GM19035 (cell line): ENCODE measurements around the gene KRTAP5-10.
"Not testable (repeated sequence)": the region's sequence is repeated elsewhere in the genome, so short reads cannot be mapped to it uniquely, and the experiment has no call there.

Experiments
- ATAC-seq: cut with Tn5 transposase; IDR thresholded peaks from one replicate; pipeline ENCODE4 v1.9.1; 2021; ENCODE audit not compliant: unreplicated experiment

The KRTAP5-10 gene

DNA sequence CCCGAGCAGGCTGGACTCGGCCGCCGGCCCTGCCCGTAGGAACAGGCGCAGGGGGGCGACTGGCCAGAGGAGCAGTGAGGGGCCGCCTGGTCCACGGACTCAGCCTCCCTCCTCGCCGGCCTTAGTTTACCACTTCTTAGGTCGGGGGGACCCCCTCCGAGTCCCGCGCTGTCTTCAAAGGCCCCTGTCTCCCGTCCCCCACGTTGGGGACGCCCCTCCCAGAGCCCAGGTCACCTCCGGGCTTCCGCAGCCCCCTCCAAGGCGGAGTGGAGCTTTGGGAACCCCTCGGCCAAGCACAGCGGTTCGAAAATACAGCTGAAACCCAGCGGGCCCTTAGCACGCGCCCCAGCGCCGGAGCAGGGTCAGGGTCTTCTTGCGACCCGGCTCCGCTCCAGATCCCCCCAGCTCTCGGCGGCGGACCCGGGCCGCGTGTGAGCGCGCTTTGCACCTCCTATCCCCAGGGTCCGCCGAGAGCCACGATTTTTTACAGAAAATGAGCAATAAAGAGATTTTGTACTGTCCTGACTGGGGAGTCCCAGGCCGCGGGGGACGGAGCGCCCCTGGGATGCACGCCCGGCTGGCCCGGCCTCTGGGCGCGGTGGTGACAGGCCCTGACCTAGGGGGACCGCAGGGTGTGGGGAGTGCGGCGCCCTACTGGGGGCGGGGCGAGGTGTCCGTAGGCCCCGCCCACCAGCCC, 42.3 kb downstream of the KRTAP5-10 start:
- ATAC-seq: not testable (repeated sequence)

GRCh38 chr11:71608272-71608671, 42.9 kb downstream of the KRTAP5-10 start:
- not testable (repeated sequence) for ATAC-seq

- ATAC-seq: not testable (repeated sequence)
Observed at GRCh38 chr11:71611218-71611910, 46.0 kb downstream of the KRTAP5-10 start.

GRCh38 chr11:71613931-71614330, 48.6 kb downstream of the KRTAP5-10 start:
- not testable (repeated sequence) for ATAC-seq

GRCh38 chr11:71614366-71614917, 49.1 kb downstream of the KRTAP5-10 start:
- ATAC-seq: not testable (repeated sequence)

DNA sequence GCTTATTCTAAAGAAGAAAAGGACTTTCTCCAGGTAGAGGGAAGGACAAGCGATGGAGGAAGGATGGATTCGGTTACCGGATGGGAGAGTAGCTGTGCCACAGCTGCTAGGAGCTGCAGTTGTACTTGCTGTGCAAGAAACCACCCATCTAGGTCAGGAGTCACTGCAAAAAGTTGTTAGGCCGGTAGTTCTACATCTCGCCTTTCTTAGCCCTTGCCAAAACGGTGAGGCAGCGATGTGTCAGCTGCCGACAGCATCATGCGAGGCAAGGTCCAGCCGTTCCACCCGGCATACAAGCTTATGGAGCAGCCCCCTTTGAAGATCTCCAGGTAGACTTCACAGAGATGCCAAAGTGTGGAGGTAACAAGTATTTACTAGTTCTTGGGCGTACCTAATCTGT, 49.6 kb downstream of the KRTAP5-10 start:
- ATAC-seq: not testable (repeated sequence)
